GM10266 (cell line): ENCODE data around the gene RAB20.

ENCODE experiments used
- DNase-seq: peaks from one replicate; pipeline ENCODE4 v3.0.0; 2012; ENCODE audit errors: extremely low spot score
- TF ChIP-seq, protein P1 (sequence below): IDR thresholded peaks from 2 replicates; pipeline ENCODE4 v1.5.1; 2012; ENCODE audit warnings: mild to moderate bottlenecking, low read depth; ENCODE audit not compliant: control insufficient read depth, insufficient read depth; ENCODE audit errors: missing control alignments

RAB20 gene

DNA sequence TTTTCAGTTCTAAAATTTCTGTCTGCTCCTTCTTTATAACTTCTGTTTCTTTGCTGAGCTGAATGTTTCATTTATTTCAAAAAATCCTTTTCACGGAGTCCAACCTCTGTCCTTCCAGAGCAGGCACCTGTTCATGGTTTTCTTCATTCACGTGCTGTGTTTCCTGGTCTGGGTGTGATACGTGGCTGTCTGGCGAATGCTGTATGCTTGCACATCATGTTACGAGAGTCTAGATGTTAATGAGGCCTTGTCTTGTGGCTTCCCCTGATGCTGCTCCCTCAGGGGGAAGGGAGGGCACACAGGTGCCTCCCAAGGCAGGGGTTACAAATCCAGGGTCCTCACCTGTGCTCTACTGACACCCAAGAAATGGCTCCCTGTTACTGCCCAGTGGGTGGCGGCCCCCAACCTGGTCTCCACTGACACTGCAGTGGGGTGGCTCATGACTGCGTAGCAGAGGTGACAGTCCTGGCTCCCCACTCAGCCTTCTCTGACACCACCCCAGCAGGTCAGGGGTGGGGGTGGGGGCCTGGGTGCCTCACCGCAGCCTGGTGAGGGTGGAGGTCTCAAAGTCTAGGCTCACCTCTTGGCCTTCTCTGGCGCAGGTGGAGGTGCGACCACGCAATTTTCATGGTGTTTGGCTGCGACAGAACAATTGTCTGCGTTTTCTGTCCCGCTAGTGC, 20.1 kb upstream of the RAB20 start:
- TF ChIP-seq, protein P1, sequence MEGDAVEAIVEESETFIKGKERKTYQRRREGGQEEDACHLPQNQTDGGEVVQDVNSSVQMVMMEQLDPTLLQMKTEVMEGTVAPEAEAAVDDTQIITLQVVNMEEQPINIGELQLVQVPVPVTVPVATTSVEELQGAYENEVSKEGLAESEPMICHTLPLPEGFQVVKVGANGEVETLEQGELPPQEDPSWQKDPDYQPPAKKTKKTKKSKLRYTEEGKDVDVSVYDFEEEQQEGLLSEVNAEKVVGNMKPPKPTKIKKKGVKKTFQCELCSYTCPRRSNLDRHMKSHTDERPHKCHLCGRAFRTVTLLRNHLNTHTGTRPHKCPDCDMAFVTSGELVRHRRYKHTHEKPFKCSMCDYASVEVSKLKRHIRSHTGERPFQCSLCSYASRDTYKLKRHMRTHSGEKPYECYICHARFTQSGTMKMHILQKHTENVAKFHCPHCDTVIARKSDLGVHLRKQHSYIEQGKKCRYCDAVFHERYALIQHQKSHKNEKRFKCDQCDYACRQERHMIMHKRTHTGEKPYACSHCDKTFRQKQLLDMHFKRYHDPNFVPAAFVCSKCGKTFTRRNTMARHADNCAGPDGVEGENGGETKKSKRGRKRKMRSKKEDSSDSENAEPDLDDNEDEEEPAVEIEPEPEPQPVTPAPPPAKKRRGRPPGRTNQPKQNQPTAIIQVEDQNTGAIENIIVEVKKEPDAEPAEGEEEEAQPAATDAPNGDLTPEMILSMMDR: no peak
- DNase-seq: no peak

DNA sequence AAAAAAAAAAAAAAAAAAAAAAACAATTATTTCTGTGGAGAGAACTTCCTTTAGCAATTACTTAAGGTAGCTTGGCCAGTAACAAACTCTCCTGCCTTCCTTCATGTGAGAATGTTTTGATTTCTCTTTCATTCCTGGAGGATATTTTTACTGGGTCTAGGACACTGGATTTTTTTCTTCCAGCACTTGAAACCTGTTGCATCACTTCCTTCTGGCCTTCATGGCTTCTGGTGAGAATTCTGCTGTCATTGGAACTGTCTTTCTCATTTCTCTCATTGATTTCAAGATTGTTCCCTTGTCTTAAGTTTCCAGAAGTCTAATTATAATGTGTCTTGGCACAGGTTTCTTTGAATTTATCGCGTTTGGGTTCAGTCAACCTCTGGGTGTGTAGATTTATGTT, 19.3 kb upstream of the RAB20 start:
- no peak for DNase-seq
- TF ChIP-seq, protein P1: no peak

DNA sequence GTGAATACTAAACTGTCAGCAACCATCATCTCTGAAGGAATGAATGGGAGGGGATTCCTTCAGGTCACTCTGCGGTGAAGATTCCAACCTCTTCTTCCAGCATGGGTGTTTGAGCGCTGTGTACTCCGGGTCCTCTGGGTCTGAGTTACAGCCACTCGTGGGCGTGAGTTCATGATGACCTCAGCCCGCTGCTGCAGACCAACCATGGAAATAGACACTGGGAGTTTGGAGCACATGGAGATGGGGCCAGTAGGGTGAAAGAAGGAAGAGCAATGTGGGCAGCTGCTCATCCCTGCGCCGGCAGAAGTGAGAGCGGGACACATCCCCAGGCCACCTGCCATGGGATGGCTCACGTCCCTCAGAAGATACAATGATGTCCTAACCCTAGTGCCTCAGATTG, 16.8 kb upstream of the RAB20 start:
- DNase-seq: no peak
- TF ChIP-seq, protein P1: no peak

DNA sequence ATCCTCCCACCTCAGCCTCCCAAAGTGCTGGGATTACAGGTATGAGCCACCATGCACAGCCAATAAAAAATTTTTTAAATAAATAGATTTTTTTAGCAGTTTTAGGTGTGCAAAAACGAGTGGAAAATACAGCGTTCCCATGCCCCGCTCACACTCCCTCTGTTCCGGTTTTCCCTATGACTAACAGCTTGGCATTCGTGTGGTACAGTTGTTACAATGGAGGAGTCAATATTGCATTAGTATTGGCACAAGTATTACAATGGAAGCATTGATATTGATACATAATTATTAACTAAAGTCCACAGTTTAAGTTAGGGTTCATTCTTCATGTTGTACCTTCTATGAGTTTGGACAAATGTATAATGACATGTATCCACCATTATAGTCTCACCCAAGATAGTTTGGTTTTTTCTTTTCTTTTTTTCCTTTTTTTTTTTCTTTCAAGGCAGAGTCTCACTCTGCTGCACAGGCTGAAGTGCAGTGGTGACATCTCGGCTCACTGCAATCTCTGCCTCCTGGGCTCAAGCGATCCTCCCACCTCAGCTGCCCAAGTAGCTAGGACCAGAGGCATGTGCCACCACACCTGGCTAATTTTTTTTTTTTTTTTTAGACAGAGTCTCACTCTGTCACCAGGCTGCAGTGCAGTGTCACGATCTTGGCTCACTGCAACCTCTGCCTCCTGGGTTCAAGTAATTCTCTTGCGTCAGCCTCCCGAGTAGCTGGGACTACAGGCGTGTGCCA, 15.4 kb upstream of the RAB20 start:
- DNase-seq: no peak
- TF ChIP-seq, protein P1: no peak

DNA sequence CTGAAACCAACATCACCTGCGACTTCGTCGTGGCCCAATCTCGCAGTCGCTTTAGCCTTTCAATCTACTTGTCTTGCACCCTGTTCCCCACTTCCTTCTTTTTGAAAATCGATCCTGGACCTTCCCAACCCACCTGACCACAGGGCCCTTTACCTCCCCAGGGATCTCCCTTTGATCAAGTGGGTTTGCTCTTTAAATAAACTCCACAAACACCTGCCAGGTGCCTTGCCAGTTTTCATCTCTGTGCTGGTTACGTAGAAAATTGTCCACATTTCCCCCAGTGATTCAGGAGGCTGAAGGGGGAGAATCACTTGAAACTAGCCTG, 14.5 kb upstream of the RAB20 start:
- TF ChIP-seq, protein P1: no peak
- no peak for DNase-seq

DNA sequence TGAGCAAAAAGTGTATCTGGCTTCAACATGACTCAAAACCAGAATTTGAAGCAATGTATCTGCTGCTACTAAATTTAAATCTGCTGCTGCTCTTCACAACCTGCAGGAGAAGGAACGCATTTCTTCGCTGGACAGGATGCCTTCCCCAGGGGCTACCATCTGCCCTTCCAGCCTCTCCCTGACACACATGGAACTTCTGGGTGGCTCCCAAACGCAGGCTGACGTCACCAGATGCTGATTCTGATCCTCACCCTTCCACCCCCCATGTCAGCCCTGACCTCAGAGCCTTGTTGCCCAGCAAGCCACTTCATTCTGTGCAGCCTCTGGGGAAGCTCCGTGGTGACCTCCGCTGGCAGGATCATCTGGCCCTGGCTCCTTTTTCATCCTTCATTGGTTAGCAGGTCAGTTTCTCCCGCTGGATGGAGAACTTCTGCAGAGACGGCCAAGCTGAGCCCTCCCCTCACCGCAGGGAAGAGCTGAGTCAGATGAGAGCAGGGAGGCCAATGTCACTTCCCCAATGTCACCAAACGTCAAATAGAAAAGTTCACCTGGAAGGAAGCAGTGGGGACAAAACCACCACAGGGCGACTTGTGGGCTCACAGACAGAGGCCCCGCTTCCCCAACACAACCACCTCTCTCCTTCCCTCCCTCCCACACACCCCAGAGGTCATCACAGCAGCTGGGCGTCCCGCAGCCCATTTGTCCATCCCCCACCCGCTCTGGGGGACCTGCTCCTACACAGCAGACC, 14.0 kb upstream of the RAB20 start:
- DNase-seq: peak; percentile 65
- TF ChIP-seq, protein P1: peak; percentile 22
